Activated CD8-positive, alpha-beta memory T cell treated with anti-CD3 and anti-CD28 coated beads, Interleukin-2, amount 50 U/mL, for 1 hour (primary cell): Measurements from ENCODE around the gene ITGAD.
A peak's percentile ranks its signal among the peaks of the same experiment; 100 is the strongest.
"Not testable (repeated sequence)": the region's sequence is repeated elsewhere in the genome, so short reads cannot be mapped to it uniquely, and the experiment has no call there.

Source experiments
- DNase-seq: peaks from one replicate; pipeline ENCODE4 v3.0.0-alpha.2; 2020; ENCODE audit errors: extremely low read depth

Gene ITGAD

DNA sequence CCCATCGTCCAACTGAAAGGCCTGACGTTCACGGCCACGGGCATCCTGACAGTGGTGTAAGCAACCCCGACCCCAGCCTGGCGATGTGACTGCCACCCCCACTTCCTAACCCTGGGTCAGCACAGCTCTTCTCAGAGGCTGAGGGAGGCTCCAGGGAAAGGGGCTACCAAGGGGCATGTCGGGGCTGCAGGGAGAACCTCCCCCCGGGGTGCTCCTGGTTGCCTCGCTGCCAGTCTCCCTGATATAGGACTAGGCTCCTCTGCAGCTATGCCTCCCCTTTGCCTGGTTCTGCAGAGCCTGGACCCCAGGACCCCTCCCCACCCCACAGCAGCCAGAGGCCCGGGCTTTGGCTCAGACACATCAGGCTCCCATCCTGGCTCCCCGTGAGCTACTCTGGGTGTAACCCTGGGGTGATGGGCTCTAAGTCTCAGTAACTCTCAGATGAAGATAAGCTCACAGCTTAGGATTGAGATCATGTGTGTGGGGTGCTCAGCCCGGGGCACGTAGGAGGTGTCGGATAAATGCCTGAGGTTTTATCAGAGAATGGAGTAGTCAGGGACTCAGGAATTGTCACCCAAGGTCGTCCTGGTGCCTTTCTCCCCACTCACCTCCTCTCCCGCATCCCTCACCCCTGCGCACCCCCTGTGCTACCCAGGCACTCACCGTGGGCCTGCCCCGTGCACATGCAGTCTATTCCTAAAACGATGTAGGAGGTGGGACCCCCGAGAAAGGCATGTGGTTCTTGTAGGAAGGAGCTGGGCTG, 10.6 kb downstream of the ITGAD start:
- DNase-seq, result no peak

DNA sequence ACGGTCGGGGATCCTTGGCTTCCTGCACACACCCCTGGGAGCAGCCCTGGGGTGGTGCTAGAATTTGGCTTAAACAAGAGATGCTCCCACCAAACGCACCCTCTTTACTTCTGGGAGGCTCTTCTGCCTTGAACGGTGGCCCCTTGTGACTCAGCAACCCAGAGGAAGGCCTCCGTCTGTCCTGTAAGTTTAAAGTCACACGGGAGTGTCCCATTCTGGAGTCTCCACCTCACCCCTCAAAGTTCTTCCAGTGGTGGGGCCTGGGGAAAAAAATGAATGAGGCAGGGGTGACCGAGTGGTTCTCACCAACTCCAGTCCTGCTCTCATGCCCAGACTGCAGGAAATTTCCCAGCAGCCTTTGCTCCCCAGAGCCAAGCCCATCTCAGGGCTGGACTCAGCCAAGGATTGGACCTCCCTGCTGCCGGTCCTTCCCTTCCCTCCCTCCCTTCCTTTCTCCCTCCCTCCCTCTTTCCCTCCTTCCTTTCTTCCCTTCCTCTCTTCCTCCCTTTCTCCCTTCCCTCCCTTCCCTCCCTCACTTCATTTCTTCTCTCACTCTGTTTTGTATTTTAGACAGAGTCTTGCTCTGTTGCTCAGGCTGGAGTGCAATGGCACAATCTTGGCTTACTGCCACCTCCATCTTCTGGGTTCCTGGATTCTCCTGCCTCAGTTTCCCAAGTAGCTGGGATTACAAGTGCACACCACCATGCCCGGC, 11.4 kb downstream of the ITGAD start:
- DNase-seq, result no peak

DNA sequence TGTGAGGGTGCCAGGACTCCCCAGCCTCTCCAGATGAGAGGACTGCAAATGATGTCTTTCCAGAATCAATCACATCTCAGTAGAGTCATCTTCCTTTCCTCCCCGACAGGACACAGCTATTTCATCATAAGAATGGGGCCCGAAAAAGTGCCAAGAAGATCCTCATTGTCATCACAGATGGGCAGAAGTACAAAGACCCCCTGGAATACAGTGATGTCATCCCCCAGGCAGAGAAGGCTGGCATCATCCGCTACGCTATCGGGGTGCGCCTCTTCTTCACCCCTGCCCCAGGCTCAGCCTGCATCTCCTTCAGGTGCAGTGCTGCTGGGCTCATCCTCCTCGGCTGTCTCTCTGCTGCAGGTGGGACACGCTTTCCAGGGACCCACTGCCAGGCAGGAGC, 14.3 kb downstream of the ITGAD start:
- no peak for DNase-seq

DNA sequence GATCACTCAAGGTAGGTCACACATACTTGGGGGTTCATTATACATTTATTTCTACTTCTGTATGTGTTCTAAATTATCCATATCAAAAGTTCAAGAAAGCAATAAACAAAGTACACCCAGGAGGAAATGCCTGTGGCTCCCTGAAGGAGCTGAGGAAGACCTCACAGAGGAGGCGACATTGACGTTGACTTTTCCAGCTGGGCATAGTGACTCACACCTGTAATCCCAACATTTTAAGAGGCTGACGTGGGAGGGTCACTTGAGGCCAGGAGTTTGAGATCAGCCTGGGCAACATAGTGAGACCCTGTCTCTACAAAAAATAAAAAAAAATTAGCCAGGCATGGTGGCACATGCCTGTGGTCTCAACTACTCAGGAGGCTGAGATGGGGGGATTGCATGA, 16.3 kb downstream of the ITGAD start:
- no peak for DNase-seq

DNA sequence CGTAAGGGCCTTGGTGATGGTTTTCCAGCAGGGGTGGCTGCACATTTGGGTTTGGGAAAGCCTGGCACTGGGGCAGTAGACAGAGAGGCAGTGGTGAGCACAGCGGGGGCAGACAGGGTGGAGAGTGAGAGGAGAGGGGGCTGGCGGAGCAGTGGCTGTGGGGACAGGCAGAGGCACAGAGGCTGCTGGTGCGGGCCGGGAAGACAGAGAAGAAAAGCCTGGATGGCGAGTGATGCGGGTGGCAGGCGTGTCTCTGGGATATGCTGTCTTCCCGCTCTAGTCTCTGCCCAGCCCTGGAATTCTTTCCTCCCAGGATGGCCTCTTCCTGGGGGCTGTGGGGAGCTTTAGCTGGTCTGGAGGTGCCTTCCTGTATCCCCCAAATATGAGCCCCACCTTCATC, 16.9 kb downstream of the ITGAD start:
- no peak for DNase-seq

DNA sequence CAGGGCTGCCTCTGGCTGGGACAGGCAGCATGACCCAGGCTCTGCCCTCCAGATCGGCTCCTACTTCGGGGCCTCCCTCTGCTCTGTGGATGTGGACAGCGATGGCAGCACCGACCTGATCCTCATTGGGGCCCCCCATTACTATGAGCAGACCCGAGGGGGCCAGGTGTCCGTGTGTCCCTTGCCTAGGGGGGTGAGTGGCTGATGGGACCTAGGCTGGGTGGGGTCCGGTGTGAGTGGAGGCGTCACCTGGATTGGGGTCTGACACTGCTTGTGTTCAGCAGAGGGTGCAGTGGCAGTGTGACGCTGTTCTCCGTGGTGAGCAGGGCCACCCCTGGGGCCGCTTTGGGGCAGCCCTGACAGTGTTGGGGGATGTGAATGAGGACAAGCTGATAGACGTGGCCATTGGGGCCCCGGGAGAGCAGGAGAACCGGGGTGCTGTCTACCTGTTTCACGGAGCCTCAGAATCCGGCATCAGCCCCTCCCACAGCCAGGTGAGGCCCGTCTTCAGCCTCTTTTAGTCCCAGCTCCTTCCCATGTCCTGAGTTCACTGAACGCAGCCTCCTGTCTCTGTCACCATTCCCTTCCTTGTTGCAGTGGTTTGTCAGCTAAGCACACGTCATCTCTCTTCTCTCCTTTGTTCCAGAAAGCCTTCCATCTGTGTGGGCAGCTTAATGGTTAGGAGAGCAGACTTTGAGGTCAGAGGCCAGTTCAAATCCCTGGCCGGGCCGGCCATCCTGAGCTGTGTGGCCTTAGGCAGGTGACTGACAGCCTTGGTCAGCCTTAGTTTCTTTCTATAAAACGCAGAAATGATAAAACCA, 18.1 kb downstream of the ITGAD start:
- DNase-seq, result no peak

DNA sequence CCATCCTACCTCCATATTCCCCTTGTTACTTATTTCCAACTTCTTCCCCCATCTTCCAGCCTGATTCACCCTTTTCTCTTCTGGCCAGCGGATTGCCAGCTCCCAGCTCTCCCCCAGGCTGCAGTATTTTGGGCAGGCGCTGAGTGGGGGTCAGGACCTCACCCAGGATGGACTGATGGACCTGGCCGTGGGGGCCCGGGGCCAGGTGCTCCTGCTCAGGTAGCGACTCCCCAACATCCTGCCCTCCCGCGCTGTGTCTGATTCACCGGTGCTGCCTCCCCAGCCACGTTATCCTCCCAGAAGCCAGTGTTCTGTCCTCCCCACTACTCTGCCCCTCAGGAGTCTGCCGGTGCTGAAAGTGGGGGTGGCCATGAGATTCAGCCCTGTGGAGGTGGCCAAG, 19.6 kb downstream of the ITGAD start:
- no peak for DNase-seq

DNA sequence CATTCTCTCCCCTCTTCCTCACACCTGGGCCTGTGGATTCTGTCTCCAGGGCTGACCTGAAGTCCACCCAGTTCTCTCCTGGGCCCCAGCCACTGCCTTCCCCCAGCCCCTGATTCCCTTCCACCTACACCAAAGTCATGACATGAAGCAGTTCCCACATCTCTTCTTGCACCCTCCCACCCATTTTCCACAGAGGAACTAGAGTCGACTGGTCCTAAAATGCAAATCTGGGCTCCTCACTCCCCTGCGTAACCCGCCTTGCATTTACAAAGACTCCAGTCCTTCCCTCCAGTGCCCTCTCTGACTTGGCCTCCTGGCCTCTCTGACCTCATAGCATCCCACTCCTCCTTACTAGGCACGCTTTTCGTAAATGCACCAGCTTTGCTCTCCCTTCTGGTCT, 20.2 kb downstream of the ITGAD start:
- no peak for DNase-seq

DNA sequence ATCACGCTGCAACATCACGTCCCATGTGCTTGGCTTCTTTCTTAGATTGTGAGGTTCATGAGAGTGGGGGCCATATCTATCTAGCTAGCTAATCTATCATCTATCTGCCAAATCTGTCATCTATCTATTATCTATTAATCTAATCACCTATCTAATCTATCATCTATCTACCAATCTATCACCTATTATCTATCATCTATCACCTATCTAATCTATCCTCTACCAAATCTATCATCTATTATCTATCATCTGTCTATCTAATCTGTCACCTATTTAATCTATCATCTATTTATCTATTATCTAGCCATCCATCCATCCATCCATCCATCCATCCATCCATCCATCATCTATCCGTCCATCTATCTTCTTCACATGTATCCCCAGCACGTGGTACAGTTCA, 20.8 kb downstream of the ITGAD start:
- no peak for DNase-seq

DNA sequence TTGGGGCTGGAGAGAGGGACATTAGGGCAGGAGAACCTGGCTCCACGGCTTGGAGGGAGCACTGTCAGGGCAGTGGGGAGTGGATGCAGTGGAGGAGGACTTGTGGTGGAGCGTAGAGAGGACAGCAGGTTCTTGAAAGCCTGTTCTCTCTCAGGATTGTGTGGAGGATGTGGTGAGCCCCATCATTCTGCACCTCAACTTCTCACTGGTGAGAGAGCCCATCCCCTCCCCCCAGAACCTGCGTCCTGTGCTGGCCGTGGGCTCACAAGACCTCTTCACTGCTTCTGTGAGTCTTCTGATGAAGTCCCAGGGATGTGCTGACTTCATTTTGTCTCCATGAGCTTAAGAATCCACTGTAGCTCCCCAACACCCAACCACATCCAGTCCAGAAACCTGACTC, 21.6 kb downstream of the ITGAD start:
- no peak for DNase-seq

DNA sequence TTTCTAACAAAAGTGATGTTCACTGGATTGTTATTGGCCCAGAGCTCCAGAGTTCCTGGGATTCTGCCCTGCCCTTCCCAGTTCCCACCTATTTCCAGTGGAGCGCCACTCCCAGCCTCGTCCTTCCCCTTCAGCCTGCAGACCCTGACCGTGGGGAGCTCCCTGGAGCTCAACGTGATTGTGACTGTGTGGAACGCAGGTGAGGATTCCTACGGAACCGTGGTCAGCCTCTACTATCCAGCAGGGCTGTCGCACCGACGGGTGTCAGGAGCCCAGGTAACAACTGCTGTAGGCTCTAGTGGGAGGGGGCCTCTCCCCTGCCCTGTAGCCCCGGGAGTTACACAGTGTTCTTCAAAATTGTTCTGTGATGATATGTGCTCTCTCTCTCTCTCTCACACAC, 23.2 kb downstream of the ITGAD start:
- DNase-seq, result no peak

DNA sequence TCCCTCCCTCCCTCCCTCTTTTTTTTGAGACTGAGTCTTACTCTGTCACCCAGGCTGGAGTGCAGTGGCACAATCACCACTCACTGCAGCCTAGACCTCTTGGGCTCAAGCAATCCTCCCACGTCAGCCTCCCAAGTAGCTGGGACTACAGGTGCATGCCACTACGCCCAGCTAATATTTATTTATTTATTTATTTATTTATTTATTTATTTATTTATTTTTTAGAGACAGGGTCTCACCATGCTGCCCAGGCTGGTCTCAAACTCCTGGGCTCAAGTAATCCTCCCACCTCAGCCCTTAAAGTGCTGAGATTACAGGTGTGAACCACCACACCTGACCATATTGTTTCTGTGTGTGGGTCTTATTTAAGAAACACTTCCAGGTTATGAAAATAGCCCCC, 23.9 kb downstream of the ITGAD start:
- DNase-seq, result not testable (repeated sequence)

DNA sequence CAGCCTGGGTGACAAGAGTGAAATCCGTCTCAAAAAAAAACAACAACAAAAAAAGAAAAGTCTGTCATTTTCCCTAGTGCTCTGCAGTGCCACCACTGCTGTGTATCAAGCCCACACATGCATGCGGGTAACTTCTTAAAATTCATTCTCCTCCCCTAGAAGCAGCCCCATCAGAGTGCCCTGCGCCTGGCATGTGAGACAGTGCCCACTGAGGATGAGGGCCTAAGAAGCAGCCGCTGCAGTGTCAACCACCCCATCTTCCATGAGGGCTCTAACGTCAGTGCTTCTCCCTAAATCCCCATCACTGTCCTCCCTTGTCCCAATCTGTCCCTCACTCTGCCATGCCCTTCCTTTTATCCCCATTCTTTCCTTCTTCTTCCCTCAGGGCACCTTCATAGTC, 24.8 kb downstream of the ITGAD start:
- DNase-seq, result no peak

DNA sequence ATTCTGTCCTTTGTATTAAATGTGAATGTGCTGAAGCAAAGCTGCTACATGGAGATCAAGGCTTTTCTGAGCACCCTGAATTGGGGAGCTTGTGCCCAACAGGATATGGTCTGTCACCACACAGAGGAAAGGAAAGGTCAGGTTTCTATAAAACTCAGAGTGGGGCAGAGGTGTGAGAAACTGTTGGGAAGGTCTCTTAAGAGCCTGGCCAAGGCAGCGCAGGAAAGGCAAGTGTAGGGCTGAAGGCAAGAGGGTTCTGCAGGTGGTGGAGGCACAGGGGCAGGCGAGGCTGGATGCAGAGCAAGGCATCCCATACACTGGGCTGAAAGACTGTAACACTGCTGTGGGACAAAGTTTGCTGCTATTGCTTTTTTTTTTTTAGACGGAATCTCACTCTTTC, 26.9 kb downstream of the ITGAD start:
- no peak for DNase-seq

DNA sequence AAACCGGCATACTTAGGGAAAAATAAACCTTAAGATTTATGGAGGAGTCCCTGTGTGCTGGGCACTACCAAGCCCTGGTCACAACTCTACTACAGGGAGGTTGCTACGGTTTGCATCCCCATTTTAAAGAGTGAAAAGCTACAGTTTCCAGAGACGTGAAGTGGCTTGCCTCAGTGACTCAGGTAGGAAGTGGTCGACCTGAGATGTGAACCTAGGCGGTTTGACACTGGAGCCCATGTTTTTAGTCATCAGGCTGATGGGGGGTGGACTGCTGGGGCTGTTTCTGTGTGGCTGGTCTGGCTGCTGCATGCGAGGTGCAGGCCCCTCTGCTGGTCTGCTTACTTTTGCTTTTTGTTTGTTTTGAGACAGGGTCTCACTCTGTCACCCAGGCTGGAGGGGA, 28.5 kb downstream of the ITGAD start:
- no peak for DNase-seq

DNA sequence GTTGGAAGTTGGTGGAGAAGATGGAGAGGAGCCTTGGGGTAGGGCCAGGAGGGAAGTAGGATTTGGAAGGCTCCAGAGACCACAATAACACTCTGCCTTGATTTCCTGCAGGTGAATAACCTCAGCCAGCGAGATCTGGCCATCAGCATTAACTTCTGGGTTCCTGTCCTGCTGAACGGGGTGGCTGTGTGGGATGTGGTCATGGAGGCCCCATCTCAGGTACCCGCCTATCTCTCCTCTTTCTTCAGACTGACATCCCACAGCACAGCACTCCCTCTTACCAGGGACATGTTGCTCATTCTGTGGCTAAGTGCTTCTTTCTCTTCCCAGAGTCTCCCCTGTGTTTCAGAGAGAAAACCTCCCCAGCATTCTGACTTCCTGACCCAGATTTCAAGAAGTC, 30.1 kb downstream of the ITGAD start:
- DNase-seq, result no peak

DNA sequence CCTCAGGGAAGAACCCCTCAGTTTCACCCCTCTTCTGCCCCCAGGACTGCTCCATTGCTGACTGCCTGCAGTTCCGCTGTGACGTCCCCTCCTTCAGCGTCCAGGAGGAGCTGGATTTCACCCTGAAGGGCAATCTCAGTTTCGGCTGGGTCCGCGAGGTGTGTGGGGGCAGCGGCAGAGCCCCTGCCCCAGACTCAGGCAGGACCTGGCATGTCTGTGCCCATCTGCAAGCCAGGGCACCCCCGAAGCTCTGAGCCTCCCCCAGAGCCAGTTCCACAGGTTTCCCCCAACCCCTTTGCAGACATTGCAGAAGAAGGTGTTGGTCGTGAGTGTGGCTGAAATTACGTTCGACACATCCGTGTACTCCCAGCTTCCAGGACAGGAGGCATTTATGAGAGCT, 30.7 kb downstream of the ITGAD start:
- DNase-seq, result no peak

DNA sequence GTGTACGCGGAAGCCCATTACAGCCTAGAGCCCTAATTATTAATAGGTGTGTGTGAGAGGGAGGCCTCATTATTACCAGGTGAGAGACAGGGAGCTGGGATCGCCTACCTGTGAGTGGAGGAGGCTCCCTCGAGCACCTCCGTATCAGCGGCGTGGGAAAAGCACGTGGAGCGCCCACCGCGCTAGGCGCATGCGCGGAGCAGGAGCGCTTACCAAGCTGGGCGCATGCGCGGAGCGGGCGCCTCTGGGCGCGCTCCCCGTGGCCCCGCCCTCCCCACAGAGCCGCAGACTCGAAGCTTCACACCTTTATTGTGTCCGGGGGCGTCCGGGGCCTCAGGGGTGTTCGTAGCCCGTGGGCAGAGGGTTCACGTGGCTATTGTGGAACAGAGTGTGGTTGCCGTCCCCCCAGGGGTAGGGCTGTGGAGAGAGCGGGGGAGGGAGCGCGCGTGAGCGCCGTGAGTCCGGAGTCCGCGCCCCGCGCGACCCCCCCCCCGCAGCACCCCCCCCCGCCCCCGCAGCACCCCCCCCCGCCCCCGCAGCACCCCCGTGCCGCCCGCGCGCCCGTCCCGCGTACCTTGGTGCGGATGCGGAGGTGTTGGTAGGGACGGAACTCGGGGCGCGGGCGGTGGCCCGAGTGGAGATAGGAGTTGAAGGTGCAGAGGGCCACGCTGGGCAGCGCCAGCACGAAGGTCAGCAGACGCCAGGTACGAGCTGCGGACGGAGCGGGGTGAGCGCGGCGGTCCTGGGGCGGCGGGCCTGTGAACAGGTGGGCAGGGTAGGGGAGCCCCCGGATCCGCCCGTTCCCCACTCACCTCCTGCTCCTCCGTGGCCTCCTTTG, 34.5 kb downstream of the ITGAD start:
- DNase-seq, result peak; percentile 34

DNA sequence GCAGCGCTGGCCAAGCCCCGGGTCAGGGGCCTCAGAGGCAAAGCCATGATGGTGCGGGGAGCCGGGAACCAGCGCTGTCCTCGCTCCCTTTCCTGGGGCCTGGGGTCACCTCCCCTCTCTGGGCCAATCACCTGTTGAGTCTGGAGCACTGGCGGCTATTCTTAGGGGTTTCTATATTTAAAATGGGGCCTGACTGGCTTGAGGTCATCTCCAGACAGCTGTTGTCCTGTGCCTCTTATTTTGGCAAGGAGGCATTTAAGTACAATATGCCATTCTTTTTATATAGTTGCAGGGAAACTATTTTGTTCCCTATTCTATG, 35.1 kb downstream of the ITGAD start, which contains the start of gene COX6A2:
Gene COX6A2 (minus strand): TSS at position 82 of the 319 bp plus-strand sequence. CDS start 35 bp downstream, at position 47.
- no peak for DNase-seq

DNA sequence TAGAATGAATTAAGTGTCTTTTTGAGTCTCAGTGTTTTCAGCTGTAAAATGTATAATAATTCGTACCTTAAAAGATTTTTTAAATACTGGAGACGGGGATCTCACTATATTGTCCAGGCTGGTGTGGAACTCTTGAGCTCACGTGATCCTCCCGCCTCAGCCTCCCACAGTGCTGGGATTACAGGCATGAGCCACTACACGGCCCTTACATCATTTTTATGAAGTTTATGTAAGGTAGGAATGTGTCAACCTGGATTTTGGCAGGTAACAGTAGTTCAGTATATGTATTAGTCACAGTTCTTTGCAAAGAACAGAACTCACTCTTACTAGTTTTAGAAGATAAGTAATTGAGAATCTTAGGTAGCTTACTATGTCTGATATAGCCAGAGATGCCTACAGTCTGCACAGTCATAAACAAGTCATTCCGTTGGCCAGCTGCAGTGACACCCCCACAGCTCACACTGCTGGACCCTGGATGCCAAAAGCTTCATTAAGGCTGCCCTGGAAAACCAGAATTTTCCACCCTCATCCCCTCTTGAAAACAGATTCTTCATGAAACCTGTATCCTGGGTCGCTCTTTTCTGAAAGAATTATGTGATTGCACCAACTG, 35.6 kb downstream of the ITGAD start:
- DNase-seq, result no peak

DNA sequence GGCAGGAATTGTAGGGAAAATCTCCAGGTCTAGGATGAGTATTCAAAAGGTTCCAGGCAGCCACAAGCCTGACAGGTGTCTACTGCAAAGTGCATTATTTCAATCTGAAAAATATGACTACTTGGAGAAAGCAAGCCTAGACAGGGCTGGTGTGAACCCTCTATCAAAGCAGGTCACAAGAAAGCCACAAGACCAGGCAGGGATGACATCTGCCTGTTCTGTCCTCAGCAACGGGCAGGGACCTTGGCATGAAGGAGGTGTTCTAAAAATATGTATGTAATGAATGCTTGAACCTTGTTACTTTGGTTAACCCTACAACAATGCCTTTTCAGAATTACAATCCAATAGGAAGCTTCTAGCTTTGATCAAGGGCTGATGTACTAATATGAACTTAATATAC, 36.2 kb downstream of the ITGAD start:
- no peak for DNase-seq
